Thoracic aorta (tissue), 2 donors: ENCODE data around the gene NEAT1. TPM values are rescaled to one million over a fixed set of nuclear protein-coding genes. Genes with fewer than 3 reads are reported as not detected.

Experiments
- ATAC-seq: fragments of 150-250 bp; one replicate; pipeline ENCODE4 v1.8.0; 2017; ENCODE audit warnings: low read depth; ENCODE audit not compliant: insufficient number of reproducible peaks, low FRiP score
- DNase-seq: peaks from one replicate; pipeline ENCODE4 v3.0.0-alpha.2; 2020; ENCODE audit warnings: low spot score
- H3K27ac ChIP-seq, 2 donors: fragments of 200-600 bp; sonication (generic); 1 replicate in 1 of 2; 2 replicates in 1 of 2; pipeline ENCODE4 v1.5.1; 2016; ENCODE audit warnings: mild to moderate bottlenecking in 2 of 2, moderate library complexity in 2 of 2
- H3K27me3 ChIP-seq: fragments of 200-600 bp; sonication (generic); replicated peaks from 2 replicates; pipeline ENCODE4 v1.6.0; 2016; ENCODE audit warnings: mild to moderate bottlenecking; ENCODE audit not compliant: insufficient read depth
- H3K36me3 ChIP-seq: fragments of 200-600 bp; sonication (generic); one replicate; pipeline ENCODE4 v1.5.1; 2016
- H3K4me1 ChIP-seq, 2 donors: fragments of 200-600 bp; sonication (generic); 1 replicate in 1 of 2; 2 replicates in 1 of 2; pipeline versions ENCODE4 v1.5.1 to v1.6.0; 2016; ENCODE audit warnings: low read depth in 2 of 2, mild to moderate bottlenecking in 1 of 2; ENCODE audit not compliant: control insufficient read depth in 1 of 2
- H3K4me3 ChIP-seq: fragments of 200-600 bp; sonication (generic); 2 replicates; pipeline ENCODE4 v1.5.1; 2016; ENCODE audit warnings: mild to moderate bottlenecking
- H3K9me3 ChIP-seq: fragments of 200-600 bp; sonication (generic); 2 replicates; pipeline ENCODE4 v1.5.1; 2016
- total RNA-seq, 2 donors: library from RNA; depleted of rRNA; stranded (reverse); fragments of >200 nt; gene quantifications; one replicate each; pipeline versions ENCODE4 v1.1.0 to v1.2.3, GENCODE V29; 2016
- TF ChIP-seq, protein P1 (sequence below): fragments of 200-600 bp; sonication (generic); IDR thresholded peaks from one replicate; pipeline ENCODE4 v1.5.1; 2019; ENCODE audit warnings: antibody characterized with exemption

The NEAT1 gene
- total RNA-seq, 2 donors from 2014 or later: 848 to 1,659 TPM

DNA sequence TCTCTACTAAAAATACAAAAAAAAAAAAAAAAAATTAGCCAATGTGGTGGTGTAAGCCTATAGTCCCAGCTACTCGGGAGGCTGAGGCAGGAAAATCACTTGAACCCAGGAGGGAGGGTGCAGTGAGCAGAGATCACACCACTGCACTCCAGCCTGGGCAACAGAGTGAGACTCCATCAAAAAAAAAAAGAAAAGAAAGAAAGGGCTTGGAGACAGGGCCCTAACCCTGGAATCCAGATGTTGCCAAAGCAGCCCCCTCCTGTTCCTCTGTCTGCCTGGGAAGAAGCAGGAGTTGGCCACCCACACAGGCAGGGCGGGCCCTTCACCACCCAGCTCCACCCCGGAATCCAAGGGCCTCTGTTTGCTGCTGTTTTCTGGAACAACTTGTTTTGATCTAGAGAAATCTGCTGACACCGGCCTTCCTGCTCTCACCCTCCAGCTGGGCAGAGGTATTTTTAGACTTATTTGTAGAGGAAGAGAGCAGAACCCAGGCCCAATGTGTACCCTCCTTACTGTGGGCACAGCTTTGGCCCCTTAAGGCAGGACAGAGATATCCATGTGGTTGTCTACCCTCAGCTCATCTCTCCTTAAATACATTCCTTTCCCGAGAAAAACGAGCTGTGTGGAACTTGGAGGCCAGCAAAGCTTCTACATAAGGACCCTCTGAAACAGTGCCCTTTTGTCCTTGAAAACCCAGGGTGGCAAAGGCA, 2.7 kb upstream of the NEAT1 start:
- ATAC-seq (no peak), DNase-seq (peak; percentile 84)
- Histone ChIP-seq H3K36me3 (peaks cover 4% of the 10 kb centered on the region), H3K9me3 (no peaks in the 10 kb centered on the region), H3K27me3 (no peaks in the 10 kb centered on the region), H3K4me1 (peaks cover 39 to 52% of the 10 kb centered on the region in 2 donors), H3K27ac (peak overlapping the region; percentile 100), H3K4me3 (peak overlapping the region; percentile 94)
- TF ChIP-seq, protein P1, sequence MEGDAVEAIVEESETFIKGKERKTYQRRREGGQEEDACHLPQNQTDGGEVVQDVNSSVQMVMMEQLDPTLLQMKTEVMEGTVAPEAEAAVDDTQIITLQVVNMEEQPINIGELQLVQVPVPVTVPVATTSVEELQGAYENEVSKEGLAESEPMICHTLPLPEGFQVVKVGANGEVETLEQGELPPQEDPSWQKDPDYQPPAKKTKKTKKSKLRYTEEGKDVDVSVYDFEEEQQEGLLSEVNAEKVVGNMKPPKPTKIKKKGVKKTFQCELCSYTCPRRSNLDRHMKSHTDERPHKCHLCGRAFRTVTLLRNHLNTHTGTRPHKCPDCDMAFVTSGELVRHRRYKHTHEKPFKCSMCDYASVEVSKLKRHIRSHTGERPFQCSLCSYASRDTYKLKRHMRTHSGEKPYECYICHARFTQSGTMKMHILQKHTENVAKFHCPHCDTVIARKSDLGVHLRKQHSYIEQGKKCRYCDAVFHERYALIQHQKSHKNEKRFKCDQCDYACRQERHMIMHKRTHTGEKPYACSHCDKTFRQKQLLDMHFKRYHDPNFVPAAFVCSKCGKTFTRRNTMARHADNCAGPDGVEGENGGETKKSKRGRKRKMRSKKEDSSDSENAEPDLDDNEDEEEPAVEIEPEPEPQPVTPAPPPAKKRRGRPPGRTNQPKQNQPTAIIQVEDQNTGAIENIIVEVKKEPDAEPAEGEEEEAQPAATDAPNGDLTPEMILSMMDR: no peak

DNA sequence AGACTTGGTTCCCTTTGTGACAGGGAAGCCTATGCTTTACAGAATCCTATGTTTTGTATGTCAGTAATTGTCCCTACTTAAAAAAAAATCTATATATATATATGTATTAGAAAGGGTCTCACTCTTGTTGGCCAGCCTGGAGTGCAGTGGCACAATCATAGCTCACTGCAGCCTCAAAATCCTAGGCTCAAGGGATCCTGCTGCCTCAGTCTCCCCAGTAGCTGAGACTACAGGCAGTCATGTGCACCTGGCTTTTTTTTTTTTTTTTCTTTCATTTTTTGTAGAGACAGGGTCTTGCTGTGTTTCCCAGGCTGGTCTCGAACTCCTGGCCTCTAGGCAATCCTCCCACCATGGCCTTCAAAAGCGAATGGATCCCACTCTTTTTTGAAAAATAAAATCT, 2.1 kb upstream of the NEAT1 start:
- ATAC-seq: no peak
- H3K4me1 ChIP-seq: peaks cover 39 to 52% of the 10 kb centered on the region in 2 donors
- no peak for DNase-seq

DNA sequence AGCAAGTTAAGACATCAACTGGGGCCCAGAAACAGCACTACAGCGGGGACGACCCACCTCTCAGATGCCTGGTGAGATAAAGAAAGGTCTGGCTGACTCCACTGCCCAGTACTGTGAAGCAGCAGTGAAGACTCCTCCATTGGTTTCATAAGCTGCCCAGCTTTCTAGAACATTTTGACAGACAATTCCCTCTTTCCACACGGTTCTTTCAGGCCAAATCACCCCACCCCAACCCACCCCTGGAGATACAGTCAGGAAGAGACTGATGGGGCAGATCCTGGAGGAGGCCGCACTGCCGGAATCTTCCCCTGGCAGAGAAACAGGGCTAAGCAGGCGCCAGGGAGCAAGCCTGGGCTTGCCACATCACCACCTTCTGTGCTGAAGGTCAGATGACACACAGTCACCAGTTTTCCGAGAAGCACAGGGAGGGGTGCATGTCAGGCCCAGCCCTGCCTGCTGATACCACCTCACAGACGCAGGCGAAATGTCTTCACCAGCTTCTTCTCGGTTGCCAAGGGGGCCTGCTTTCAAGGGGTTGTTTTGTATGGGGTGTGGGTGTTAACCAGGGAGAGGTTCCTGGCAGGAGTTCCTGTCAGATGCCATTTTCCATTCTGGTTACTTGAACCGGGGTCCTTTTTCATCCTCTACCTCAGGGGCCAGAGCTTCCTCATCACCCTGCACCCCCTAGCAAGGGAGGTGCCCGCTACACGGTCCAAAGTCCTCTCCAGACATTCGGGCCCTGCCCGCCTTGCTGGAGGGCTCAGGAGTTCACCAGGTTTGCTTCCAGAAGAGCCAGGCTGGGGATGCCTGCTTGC, 1.4 kb upstream of the NEAT1 start:
- TF ChIP-seq, protein P1: no peak
- Histone ChIP-seq H3K27me3 (no peaks in the 10 kb centered on the region), H3K36me3 (peaks cover 13% of the 10 kb centered on the region), H3K4me3 (peak overlapping the region; percentile 94), H3K4me1 (peaks cover 39 to 46% of the 10 kb centered on the region in 2 donors), H3K9me3 (no peaks in the 10 kb centered on the region), H3K27ac (peak overlapping the region; percentile 100)
- DNase-seq (peak; percentile 97), ATAC-seq (peak; percentile 18)

More for the DNA sequence above, 2.1 kb upstream of the NEAT1 start:
- Histone ChIP-seq H3K27ac (peak overlapping the region; percentile 100), H3K9me3 (no peaks in the 10 kb centered on the region), H3K4me3 (peak overlapping the region; percentile 94), H3K27me3 (no peaks in the 10 kb centered on the region), H3K36me3 (peaks cover 9% of the 10 kb centered on the region)
- TF ChIP-seq, protein P1: no peak

DNA sequence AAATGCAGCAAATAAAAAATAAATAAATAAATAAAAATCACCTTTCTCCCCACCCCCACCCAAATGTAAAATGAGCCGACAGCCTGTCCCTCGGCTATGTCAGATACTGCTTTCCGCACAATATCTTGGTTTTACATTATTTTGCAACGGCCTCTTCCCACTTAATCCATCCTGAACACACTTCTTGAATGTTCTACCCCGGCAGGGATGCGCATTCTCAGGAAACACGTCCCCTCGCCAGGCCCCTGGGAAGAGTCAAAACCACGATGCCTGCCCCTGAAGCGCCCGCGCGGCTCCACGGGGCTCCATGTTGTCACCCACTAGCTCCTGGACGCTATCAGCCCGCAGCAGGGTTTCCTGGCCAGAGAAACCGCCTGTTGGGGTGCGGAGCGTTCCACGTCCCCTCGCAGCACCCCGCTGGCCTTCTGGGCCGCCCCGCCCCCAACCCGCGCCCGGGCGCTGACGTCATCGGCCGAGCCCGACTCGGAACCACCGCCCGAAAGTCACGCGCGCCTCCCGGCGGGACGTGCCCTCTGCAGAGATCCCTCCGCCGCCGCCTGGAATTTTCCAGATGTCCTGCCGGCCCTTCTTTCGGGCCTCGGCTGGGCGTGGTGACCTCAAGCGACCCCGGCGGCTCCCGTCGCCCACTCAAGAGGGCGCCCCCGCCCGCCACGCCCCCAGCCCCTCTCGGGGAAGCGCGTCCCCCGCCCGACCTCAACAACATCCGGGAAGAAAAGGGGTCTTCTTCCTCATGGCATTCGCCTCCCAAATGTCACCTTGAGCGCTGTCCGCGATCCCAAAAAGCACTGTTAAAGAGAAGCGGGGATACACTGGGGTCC, 585 bp upstream of the NEAT1 start:
- no peaks in the 10 kb centered on the region for H3K9me3 ChIP-seq
- peak overlapping the region; percentile 100 for H3K27ac ChIP-seq
- peak overlapping the region; percentile 94 for H3K4me3 ChIP-seq
- TF ChIP-seq, protein P1: no peak
- H3K27me3 ChIP-seq: no peaks in the 10 kb centered on the region
- DNase-seq: peak; percentile 84
- H3K4me1 ChIP-seq: peaks cover 32 to 38% of the 10 kb centered on the region in 2 donors
- H3K36me3 ChIP-seq: peaks cover 21% of the 10 kb centered on the region
- peak; percentile 13 for ATAC-seq
